CD4-positive, alpha-beta T cell (primary cell): ENCODE measurements around the gene LMF1. TPM values are rescaled to one million over a fixed set of nuclear protein-coding genes. Genes with fewer than 3 reads are reported as not detected.

ENCODE experiments used
- ATAC-seq: fragments of 200-7000 bp; cut with Tn5 transposase; one replicate; pipeline ENCODE4 v1.10.0; 2022; ENCODE audit warnings: mild to moderate bottlenecking; ENCODE audit not compliant: poor library complexity
- CTCF ChIA-PET: fragments of 350-600 bp; sonication (Branson Sonifier 250); formaldehyde crosslinking; loops from one replicate; lab custom pipeline; 2021; ENCODE audit warnings: antibody characterized with exemption, inconsistent platforms; lab: Charles Lee
- POLR2A ChIA-PET: fragments of 350-600 bp; sonication (Branson Sonifier 250); formaldehyde crosslinking; loops from one replicate; lab custom pipeline; 2021; ENCODE audit warnings: antibody characterized with exemption, inconsistent platforms; lab: Charles Lee
- DNase-seq, 14 experiments: peaks; one replicate each; pipeline ENCODE4 v3.0.0-alpha.2; 2013 to 2020; ENCODE audit warnings: mixed read lengths in 2 of 14
- H3K27ac ChIP-seq, 2 donors: one replicate each; pipeline versions ENCODE4 v1.5.1 to v1.7.0; 2013; ENCODE audit warnings: low read length in 2 of 2, low read depth in 1 of 2, mild to moderate bottlenecking in 1 of 2
- H3K27me3 ChIP-seq, 2 experiments: 1 replicate in 1 of 2; 2 replicates in 1 of 2; pipeline versions ENCODE4 v1.6.1 to v1.7.0; 2013; ENCODE audit warnings: low read length in 2 of 2, control low read depth in 1 of 2, mild to moderate bottlenecking in 1 of 2, moderate library complexity in 1 of 2; ENCODE audit not compliant: insufficient read depth in 2 of 2, control insufficient read depth in 1 of 2
- H3K36me3 ChIP-seq: one replicate; pipeline ENCODE4 v1.6.1; 2013; ENCODE audit warnings: low read length, control low read depth; ENCODE audit not compliant: insufficient read depth
- H3K4me1 ChIP-seq: one replicate; pipeline ENCODE4 v1.6.1; 2013; ENCODE audit warnings: low read length, control low read depth; ENCODE audit not compliant: insufficient read depth
- H3K4me3 ChIP-seq: one replicate; pipeline ENCODE4 v1.5.1; 2013; ENCODE audit warnings: mild to moderate bottlenecking, low read length, moderate library complexity
- H3K9me3 ChIP-seq, 2 experiments: 1 replicate in 1 of 2; 2 replicates in 1 of 2; pipeline versions ENCODE4 v1.6.1 to v1.7.0; 2013; ENCODE audit warnings: low read length in 2 of 2, mild to moderate bottlenecking in 2 of 2, control low read depth in 1 of 2, moderate library complexity in 1 of 2; ENCODE audit not compliant: control insufficient read depth in 1 of 2, insufficient read depth in 1 of 2
- H3K27ac Mint-ChIP-seq: one replicate; pipeline ENCODE4 v1.8.0; 2020; ENCODE audit warnings: mixed read lengths
- H3K27me3 Mint-ChIP-seq: one replicate; pipeline ENCODE4 v1.8.0; 2021; ENCODE audit warnings: mixed read lengths
- H3K36me3 Mint-ChIP-seq: one replicate; pipeline ENCODE4 v1.8.0; 2021; ENCODE audit warnings: low read depth, mixed read lengths
- H3K4me1 Mint-ChIP-seq: one replicate; pipeline ENCODE4 v1.8.0; 2021; ENCODE audit warnings: low read depth, mixed read lengths
- H3K4me3 Mint-ChIP-seq: one replicate; pipeline ENCODE4 v1.8.0; 2020; ENCODE audit warnings: mild to moderate bottlenecking, mixed read lengths
- H3K9me3 Mint-ChIP-seq: one replicate; pipeline ENCODE4 v1.8.0; 2020; ENCODE audit warnings: mixed read lengths
- CTCF ChIP-seq: fragments of 200-600 bp; IDR thresholded peaks from one replicate; pipeline ENCODE4 v1.8.0; 2022; ENCODE audit warnings: antibody characterized with exemption, mild to moderate bottlenecking
- intact Hi-C, 2 experiments: fragments of 100-400 bp; cut with DNase I in 1 of 2; cut with micrococcal nuclease in 1 of 2; formaldehyde crosslinking; loops; one replicate each; pipeline versions ENCODE4 v1.15.1 to v1.9.0; 2023 to 2025; cut with DNase I, micrococcal nuclease
- total RNA-seq, 174 experiments: library from RNA in 2 of 174; stranded (reverse) in 2 of 174; gene quantifications; one replicate each; pipeline ENCODE4 v1.2.3 and lab custom pipeline; 2021 to 2026

Gene LMF1
- total RNA-seq, 2 experiments from 2014 or later = 26.8 to 27.6 TPM

GRCh38 chr16:856811-857210 lies 114.0 kb downstream of the LMF1 start:
- ATAC-seq (no peak), DNase-seq (no peak)
- Mint-ChIP-seq H3K36me3 (peaks cover 20% of the 10 kb centered on the region), H3K27ac (no peak overlapping the region), H3K9me3 (no peaks in the 10 kb centered on the region), H3K4me3 (no peak overlapping the region), H3K27me3 (no peaks in the 10 kb centered on the region), H3K4me1 (no peaks in the 10 kb centered on the region)
- Histone ChIP-seq H3K9me3 (peaks cover 3 to 64% of the 10 kb centered on the region in 2 experiments), H3K27ac (no peak overlapping the region), H3K27me3 (no peaks in the 10 kb centered on the region), H3K4me1 (no peaks in the 10 kb centered on the region), H3K36me3 (no peaks in the 10 kb centered on the region), H3K4me3 (no peak overlapping the region)
- POLR2A ChIA-PET = no interaction called here
- CTCF ChIA-PET = no interaction called here
- no peak for TF ChIP-seq CTCF
- intact Hi-C loops = no loop called here

- ChIA-PET POLR2A (no interaction called here), CTCF (no interaction called here)
- Histone ChIP-seq H3K36me3 (no peaks in the 10 kb centered on the region), H3K4me1 (no peaks in the 10 kb centered on the region), H3K27ac (no peak overlapping the region), H3K4me3 (no peak overlapping the region), H3K9me3 (peaks cover 0 to 65% of the 10 kb centered on the region in 2 experiments), H3K27me3 (no peaks in the 10 kb centered on the region)
- Mint-ChIP-seq H3K36me3 (peaks cover 16% of the 10 kb centered on the region), H3K27ac (no peak overlapping the region), H3K27me3 (no peaks in the 10 kb centered on the region), H3K4me3 (no peak overlapping the region), H3K9me3 (no peaks in the 10 kb centered on the region), H3K4me1 (no peaks in the 10 kb centered on the region)
- intact Hi-C loops = no loop called here
- no peak for TF ChIP-seq CTCF
- DNase-seq (no peak), ATAC-seq (no peak)
Measured at GRCh38 chr16:856101-856500, 114.7 kb downstream of the LMF1 start.

- no peaks in the 10 kb centered on the region for H3K27me3 ChIP-seq
- Mint-ChIP-seq H3K4me1 (no peaks in the 10 kb centered on the region), H3K4me3 (no peak overlapping the region), H3K36me3 (peaks cover 10% of the 10 kb centered on the region), H3K9me3 (no peaks in the 10 kb centered on the region), H3K27ac (no peak overlapping the region), H3K27me3 (no peaks in the 10 kb centered on the region)
- H3K36me3 ChIP-seq = no peaks in the 10 kb centered on the region
- no peak for DNase-seq
- no peak overlapping the region for H3K27ac ChIP-seq
- intact Hi-C loops = no loop called here
- H3K4me1 ChIP-seq = no peaks in the 10 kb centered on the region
- no peak for TF ChIP-seq CTCF
- CTCF ChIA-PET = no interaction called here
- no peak for ATAC-seq
- POLR2A ChIA-PET = no interaction called here
- peaks cover 0 to 71% of the 10 kb centered on the region in 2 experiments for H3K9me3 ChIP-seq
- no peak overlapping the region for H3K4me3 ChIP-seq
Measured at GRCh38 chr16:855471-855870, 115.3 kb downstream of the LMF1 start.
